GM19438 (cell line): ENCODE measurements around the gene RAD51.
"Not testable (repeated sequence)": the region's sequence is repeated elsewhere in the genome, so short reads cannot be mapped to it uniquely, and the experiment has no call there.

ENCODE experiments used
- ATAC-seq: cut with Tn5 transposase; IDR thresholded peaks from one replicate; pipeline ENCODE4 v1.9.1; 2021; ENCODE audit warnings: low read depth; ENCODE audit not compliant: unreplicated experiment

The RAD51 gene

GRCh38 chr15:40694688-40695468 is at the start of gene RAD51:
RAD51 (plus strand) TSS chr15:40695174; CDS start chr15:40698759, 3,585 bp downstream.
- ATAC-seq = peak; percentile 83

DNA sequence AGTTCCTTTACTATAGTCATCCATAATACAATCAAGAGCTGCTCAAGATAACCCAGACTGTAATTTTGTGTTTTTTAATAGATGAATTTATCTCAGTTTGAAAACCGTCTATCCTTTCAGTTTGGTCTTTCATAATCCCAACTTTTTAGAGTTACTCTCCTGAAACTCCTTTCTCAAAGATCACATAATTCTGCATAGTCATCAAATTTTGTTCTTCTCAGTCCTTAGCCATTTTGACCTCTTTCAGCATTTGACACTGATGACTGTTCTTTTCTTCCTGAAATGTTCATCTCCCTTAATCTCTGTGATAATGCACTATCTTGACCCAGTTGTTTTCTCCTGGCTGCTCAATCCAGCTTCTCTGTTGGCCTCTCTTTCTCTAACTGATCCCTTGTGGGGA is 47.5 kb upstream of the RAD51 start:
- no peak for ATAC-seq

- ATAC-seq = no peak
Observed at GRCh38 chr15:40650479-40650878, 44.5 kb upstream of the RAD51 start.

GRCh38 chr15:40660686-40661085 is 34.3 kb upstream of the RAD51 start:
- no peak for ATAC-seq

GRCh38 chr15:40664909-40665308 is 30.1 kb upstream of the RAD51 start:
- ATAC-seq = no peak

DNA sequence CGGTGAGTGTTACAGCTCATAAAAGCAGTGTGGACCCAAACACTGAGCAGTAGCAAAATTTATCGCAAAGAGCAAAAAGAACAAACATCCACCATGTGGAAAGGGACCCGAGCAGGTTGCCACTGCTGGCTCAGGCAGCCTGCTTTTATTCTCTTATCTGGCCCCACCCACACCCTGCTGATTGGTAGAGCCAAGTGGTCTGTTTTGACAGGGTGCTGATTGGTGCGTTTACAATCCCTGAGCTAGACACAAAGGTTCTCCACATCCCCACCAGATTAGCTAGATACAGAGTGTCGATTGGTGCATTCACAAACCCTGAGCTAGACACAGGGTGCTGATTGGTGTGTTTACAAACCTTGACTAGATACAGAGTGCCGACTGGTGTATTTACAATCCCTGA is 18.7 kb upstream of the RAD51 start:
- not testable (repeated sequence) for ATAC-seq

DNA sequence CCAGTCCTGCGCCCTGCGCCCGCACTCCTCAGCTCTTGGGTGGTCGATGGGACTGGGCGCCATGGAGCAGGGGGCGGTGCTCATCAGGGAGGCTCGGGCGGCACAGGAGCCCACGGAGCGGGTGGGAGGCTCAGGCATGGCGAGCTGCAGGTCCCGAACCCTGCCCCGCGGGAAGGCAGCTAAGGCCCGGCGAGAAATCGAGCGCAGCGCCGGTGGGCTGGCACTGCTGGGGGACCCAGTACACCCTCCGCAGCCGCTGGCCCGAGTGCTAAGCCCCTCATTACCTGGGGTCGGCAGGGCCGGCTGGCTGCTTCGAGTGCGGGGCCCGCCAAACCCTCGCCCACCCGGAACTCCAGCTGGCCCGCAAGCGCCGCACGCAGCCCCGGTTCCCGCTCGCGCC is 18.1 kb upstream of the RAD51 start:
- ATAC-seq = not testable (repeated sequence)

GRCh38 chr15:40680151-40680550 is 14.8 kb upstream of the RAD51 start:
- no peak for ATAC-seq

DNA sequence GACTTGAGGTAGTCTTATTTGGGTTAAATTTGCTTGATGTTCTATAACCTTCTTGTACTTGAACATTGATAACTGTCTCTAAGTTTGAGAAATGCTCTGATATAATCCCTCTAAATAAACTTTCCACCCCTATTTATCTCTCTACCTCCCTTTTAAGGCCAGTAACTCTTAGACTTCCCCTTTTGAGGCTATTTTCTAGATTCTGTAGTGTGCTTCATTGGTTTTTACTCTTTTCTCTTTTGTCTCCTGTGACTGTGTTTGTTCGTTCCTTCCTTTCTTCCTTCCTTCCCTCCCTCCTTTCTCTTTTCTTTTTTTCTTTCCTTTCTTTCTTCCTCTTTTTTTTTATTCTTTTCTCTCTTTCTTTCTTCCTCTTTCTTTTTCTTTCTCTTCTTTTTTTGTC is 14.0 kb upstream of the RAD51 start:
- not testable (repeated sequence) for ATAC-seq

DNA sequence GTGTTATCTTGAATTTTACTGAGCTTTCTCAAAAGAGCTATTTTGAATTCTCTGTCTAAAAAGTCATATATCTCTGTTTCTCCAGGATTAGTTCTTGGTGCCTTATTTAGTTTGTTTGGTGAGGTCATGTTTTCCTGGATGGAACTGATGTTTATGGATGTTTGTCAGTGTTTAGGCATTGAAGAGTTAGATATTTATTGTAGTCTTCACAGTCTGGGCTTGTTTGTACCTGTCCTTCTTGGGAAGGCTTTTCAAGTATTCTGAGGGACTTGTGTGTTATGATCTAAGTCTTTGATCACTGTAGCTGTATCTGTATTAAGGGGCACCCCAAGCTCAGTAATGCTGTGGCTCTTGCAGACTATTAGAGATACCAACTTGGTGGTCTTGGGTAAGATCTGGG is 10.6 kb upstream of the RAD51 start:
- ATAC-seq = no peak

- no peak for ATAC-seq
Observed at GRCh38 chr15:40685376-40685775, 9.6 kb upstream of the RAD51 start.

DNA sequence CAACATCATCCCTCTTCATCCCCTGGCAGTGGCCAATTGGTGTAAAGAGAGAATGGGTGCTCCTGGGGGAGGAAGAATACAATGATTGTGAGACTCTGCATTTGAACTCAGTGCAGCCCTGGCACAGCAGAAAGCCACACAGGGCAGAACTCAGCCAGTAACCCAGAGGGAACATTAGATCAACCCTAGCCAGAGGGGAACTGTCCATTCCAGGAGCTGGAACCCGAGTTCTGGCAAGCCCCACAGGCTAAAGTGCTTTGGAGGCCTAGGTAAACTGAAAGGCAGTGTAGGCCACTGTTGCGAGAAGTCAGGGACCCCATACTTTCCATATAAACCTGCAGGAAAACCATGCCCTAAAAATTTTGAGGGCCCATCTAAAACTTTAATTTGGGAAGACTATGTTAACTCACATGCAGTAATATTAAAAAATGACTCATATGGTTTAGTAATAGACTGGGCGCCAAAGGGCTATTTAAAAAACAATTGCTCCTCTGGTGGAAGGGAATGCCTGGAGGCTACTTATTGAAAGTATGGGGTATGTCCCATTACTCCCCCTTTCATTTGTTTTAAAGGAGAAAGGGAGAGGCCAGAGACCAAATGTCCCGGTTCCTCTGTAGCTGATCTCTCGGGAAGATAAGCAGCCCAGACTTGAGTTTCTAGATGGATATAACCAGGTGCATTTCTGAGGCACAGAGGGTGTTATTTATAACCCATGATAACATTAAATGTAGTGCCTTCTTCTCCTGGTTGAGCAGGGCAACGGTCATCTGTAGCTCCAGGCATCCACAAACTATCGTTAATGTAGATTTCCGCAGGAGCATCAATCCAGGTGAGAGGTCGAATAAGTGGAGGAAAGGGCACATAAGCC is 5.8 kb upstream of the RAD51 start:
- no peak for ATAC-seq

DNA sequence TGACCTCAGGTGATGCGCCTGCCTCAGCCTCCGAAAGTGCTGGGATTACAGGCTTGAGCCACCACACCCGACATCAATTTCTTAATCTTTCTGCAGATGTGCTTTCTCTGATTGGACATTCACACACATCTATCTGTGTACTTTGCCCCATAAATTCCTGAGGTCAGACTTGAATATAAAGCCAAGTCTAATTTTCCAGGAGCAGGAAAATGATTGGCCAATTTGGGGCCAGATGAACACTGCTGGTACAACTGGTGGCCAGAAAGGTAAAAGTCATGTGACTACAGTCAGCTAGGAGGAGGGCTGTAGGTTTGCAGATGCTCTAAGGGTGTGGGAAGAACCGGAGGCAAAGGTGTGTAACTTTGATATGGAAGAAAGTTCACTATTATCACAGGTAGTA is 3.2 kb upstream of the RAD51 start:
- no peak for ATAC-seq

GRCh38 chr15:40693904-40694687 is 878 bp upstream of the RAD51 start:
- peak; percentile 24 for ATAC-seq

DNA sequence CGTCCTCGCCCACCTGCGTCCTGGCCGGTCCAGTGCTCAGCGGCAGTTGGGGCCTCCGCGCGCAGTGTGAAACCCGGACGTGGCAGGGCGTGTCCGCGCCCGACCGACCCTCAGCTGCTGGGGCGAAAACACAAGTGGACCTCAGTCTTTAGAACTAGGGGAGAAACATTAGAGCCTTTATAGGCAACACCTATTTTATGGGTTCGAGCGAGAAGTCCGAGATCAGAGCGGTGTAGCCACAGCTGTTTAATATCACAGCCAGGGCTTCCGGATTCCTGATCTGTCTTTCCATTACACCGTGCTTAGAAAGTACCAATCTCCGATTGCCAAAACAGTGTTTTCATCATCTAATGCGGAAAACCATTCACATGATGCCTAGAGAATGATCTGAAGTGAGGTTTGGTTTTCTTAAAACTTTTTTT is 506 bp downstream of the RAD51 start:
- peak; percentile 20 for ATAC-seq

GRCh38 chr15:40696228-40696627 is 1.3 kb downstream of the RAD51 start:
- ATAC-seq = no peak

DNA sequence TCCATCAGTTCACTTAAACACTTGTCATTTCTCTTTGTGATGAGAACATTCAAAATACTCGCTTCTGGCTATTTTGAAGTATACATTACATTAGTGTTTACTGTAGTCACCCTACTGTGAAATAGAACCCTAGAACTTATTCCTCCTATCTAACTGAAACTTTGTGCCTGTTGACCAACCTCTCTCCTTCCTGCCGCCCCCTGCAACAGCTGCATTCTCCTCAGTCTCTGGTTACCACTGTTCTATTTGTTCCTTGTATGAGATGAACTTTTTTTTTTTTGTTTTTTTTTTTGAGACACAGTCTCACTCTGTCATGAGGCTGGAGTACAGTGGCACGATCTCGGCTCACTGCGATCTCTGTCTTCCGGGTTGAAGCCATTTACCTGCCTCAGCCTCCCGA is 2.9 kb downstream of the RAD51 start:
- no peak for ATAC-seq

GRCh38 chr15:40702077-40702476 is 7.1 kb downstream of the RAD51 start:
- ATAC-seq = no peak

GRCh38 chr15:40706121-40706520 is 11.1 kb downstream of the RAD51 start:
- ATAC-seq = no peak

DNA sequence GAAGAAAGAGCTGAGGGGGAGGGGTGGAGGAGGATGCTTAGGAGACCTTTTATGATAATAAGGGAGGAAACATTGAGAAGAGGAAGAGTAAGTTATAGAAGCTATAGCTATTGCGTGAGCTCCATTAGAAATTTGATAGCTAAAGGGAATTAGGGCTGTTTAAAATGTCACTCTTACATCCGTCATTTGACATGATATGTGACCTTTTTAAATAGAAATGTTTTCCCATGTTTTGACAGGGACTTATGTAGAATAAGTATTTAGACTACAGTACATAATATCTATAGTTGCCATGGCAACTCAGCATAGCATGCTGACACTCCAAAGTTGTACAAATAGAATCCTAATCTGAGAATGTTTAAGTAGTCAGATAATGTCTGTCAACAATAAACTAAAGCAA is 19.2 kb downstream of the RAD51 start:
- ATAC-seq = no peak

DNA sequence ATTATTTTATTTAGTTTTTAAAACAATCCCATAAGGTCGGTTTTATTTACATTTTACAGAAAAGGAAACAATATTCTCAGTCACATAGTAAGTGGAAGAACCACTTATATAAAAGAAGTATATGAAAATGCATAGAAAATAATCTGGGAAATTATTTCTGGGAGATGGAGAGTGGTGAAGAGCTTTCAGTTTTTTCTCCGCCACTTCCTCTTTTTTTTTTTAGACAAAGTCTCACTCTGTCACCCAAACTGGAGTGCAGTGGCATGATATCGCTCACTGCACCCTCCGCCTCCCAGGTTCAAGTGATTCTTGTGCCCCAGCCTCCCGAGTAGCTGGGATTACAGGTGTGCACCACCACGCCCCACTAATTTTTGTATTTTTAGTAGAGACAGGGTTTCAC is 21.2 kb downstream of the RAD51 start:
- no peak for ATAC-seq
